SK-N-SH treated with all-trans-retinoic acid at 6 μM for 48 hours (cell line): ENCODE measurements around the gene CLCN7.

Experiments used
- ATAC-seq: fragments of 200-7000 bp; cut with Tn5 transposase; 3 replicates; pipeline ENCODE4 v1.9.1; 2020; ENCODE audit warnings: mild to moderate bottlenecking, moderate library complexity
- BACH2 ChIP-seq: fragments of 250-450 bp; sonication (Bioruptor Pico); IDR thresholded peaks from 2 replicates; pipeline ENCODE4 v1.9.0; 2021; ENCODE audit warnings: mild to moderate bottlenecking, borderline replicate concordance
- CREB5 ChIP-seq: fragments of 250-450 bp; sonication (Bioruptor Pico); IDR thresholded peaks from 2 replicates; pipeline ENCODE4 v1.5.1; 2020; ENCODE audit warnings: low read depth, mild to moderate bottlenecking, moderate library complexity
- CSDC2 ChIP-seq: fragments of 250-450 bp; sonication (Bioruptor Pico); IDR thresholded peaks from 2 replicates; pipeline ENCODE4 v1.5.0; 2020; ENCODE audit warnings: mild to moderate bottlenecking, moderate library complexity
- CSRNP3 ChIP-seq: fragments of 250-450 bp; sonication (Bioruptor Pico); IDR thresholded peaks from 2 replicates; pipeline ENCODE4 v1.5.1; 2021; ENCODE audit warnings: mild to moderate bottlenecking, moderate library complexity
- ESRRG ChIP-seq: fragments of 250-450 bp; sonication (Bioruptor Pico); IDR thresholded peaks from 2 replicates; pipeline ENCODE4 v1.6.1; 2021; ENCODE audit warnings: mild to moderate bottlenecking
- GLIS3 ChIP-seq: fragments of 250-450 bp; sonication (Bioruptor Pico); IDR thresholded peaks from 2 replicates; pipeline ENCODE4 v1.5.0; 2020; ENCODE audit warnings: mild to moderate bottlenecking, moderate library complexity
- ISL1 ChIP-seq: fragments of 250-450 bp; sonication (Bioruptor Pico); IDR thresholded peaks from 2 replicates; pipeline ENCODE4 v2.1.2; 2022; ENCODE audit warnings: mild to moderate bottlenecking, moderate library complexity
- OSR1 ChIP-seq: fragments of 250-450 bp; sonication (Bioruptor Pico); IDR thresholded peaks from 2 replicates; pipeline ENCODE4 v1.8.0; 2022; ENCODE audit warnings: moderate library complexity, mild to moderate bottlenecking, inconsistent platforms
- PATZ1 ChIP-seq: fragments of 250-450 bp; sonication (Bioruptor Pico); IDR thresholded peaks from 2 replicates; pipeline ENCODE4 v1.8.0; 2020; ENCODE audit warnings: mild to moderate bottlenecking, moderate library complexity, borderline replicate concordance
- POU6F1 ChIP-seq: fragments of 250-450 bp; sonication (Bioruptor Pico); IDR thresholded peaks from 2 replicates; pipeline ENCODE4 v1.8.0; 2021; ENCODE audit warnings: low read depth, mild to moderate bottlenecking, moderate library complexity, borderline replicate concordance
- PPARA ChIP-seq: fragments of 250-450 bp; sonication (Bioruptor Pico); IDR thresholded peaks from 2 replicates; pipeline ENCODE4 v1.5.0; 2020; ENCODE audit warnings: mild to moderate bottlenecking, borderline replicate concordance
- RARB ChIP-seq: fragments of 250-450 bp; sonication (Bioruptor Pico); IDR thresholded peaks from 2 replicates; pipeline ENCODE4 v1.8.0; 2021; ENCODE audit warnings: mild to moderate bottlenecking, moderate library complexity
- SNAI2 ChIP-seq: fragments of 250-450 bp; sonication (Bioruptor Pico); IDR thresholded peaks from 2 replicates; pipeline ENCODE4 v1.5.0; 2020; ENCODE audit warnings: mild to moderate bottlenecking, moderate library complexity
- TCF4 ChIP-seq: fragments of 250-450 bp; sonication (Bioruptor Pico); IDR thresholded peaks from 2 replicates; pipeline ENCODE4 v1.8.0; 2021; ENCODE audit warnings: mild to moderate bottlenecking, moderate library complexity, borderline replicate concordance
- TOX ChIP-seq: fragments of 250-450 bp; sonication (Bioruptor Pico); IDR thresholded peaks from 2 replicates; pipeline ENCODE4 v1.8.0; 2021; ENCODE audit warnings: mild to moderate bottlenecking, moderate library complexity, borderline replicate concordance
- TSHZ2 ChIP-seq: fragments of 250-450 bp; sonication (Bioruptor Pico); IDR thresholded peaks from 2 replicates; pipeline ENCODE4 v1.5.0; 2020; ENCODE audit warnings: mild to moderate bottlenecking, moderate library complexity
- ZC3H10 ChIP-seq: fragments of 250-450 bp; sonication (Bioruptor Pico); IDR thresholded peaks from 2 replicates; pipeline ENCODE4 v1.5.1; 2021; ENCODE audit warnings: mild to moderate bottlenecking, moderate library complexity
- ZFP3 ChIP-seq: fragments of 250-450 bp; sonication (Bioruptor Pico); IDR thresholded peaks from 2 replicates; pipeline ENCODE4 v1.5.0; 2020; ENCODE audit warnings: mild to moderate bottlenecking, moderate library complexity
- ZFP30 ChIP-seq: fragments of 450-650 bp; formaldehyde crosslinking; IDR thresholded peaks from 2 replicates; pipeline ENCODE4 v1.5.0; 2022; ENCODE audit warnings: mild to moderate bottlenecking, moderate library complexity
- ZNF565 ChIP-seq: fragments of 450-650 bp; formaldehyde crosslinking; conservative IDR thresholded peaks from 2 replicates; pipeline ENCODE4 v1.5.0; 2020; ENCODE audit warnings: low read depth, mild to moderate bottlenecking, moderate library complexity
- ZNF70 ChIP-seq: fragments of 450-650 bp; formaldehyde crosslinking; IDR thresholded peaks from 2 replicates; pipeline ENCODE4 v1.5.0; 2020; ENCODE audit warnings: mild to moderate bottlenecking, moderate library complexity
- ZNF8 ChIP-seq: fragments of 450-650 bp; formaldehyde crosslinking; IDR thresholded peaks from 2 replicates; pipeline ENCODE4 v1.5.0; 2020; ENCODE audit warnings: mild to moderate bottlenecking, moderate library complexity

Gene CLCN7

GRCh38 chr16:1485847-1486496 lies 11.1 kb upstream of the CLCN7 start:
- TF ChIP-seq ZNF565 (CRISPR knock-in tag) (no peak), ZFP30 (no peak), ZFP3 (CRISPR knock-in tag) (no peak), BACH2 (CRISPR knock-in tag) (no peak), POU6F1 (CRISPR knock-in tag) (no peak), CREB5 (no peak), RARB (no peak), SNAI2 (CRISPR knock-in tag) (no peak), CSDC2 (CRISPR knock-in tag) (no peak), TOX (CRISPR knock-in tag) (no peak), OSR1 (CRISPR knock-in tag) (no peak), ZNF8 (no peak), ISL1 (CRISPR knock-in tag) (no peak), GLIS3 (CRISPR knock-in tag) (no peak), PATZ1 (no peak), CSRNP3 (CRISPR knock-in tag) (no peak)
- TF ChIP-seq, all 23 proteins: peak for 0
- ATAC-seq = no peak

GRCh38 chr16:1481906-1482835 lies 7.3 kb upstream of the CLCN7 start:
- TF ChIP-seq PPARA (CRISPR knock-in tag) (no peak), ZC3H10 (CRISPR knock-in tag) (no peak), OSR1 (CRISPR knock-in tag) (no peak), POU6F1 (CRISPR knock-in tag) (no peak), ZNF565 (CRISPR knock-in tag) (no peak), GLIS3 (CRISPR knock-in tag) (no peak), ZFP3 (CRISPR knock-in tag) (no peak), TSHZ2 (CRISPR knock-in tag) (no peak), TCF4 (CRISPR knock-in tag) (no peak), ESRRG (CRISPR knock-in tag) (no peak), ZNF8 (no peak), ZFP30 (no peak), ZNF70 (no peak), CSRNP3 (CRISPR knock-in tag) (no peak), ISL1 (CRISPR knock-in tag) (no peak), PATZ1 (no peak), RARB (no peak), TOX (CRISPR knock-in tag) (no peak), BACH2 (CRISPR knock-in tag) (no peak)
- ATAC-seq = no peak; the same call in 2 of the 3 replicates
